ENCODE measurements around the gene ING2. TPM values are rescaled to one million over a fixed set of nuclear protein-coding genes. Genes with fewer than 3 reads are reported as not detected.
A peak's percentile ranks its signal among the peaks of the same experiment; 100 is the strongest.
"Not testable (repeated sequence)": the region's sequence is repeated elsewhere in the genome, so short reads cannot be mapped to it uniquely, and the experiment has no call there.

The ING2 gene
- total RNA-seq (2014; rRNA removed; shearing (Covaris generic); ENCODE audit: low replicate concordance): 19.7 and 22.8 TPM in 2 replicates

GRCh38 chr4:183504930-183505610, at the start of gene ING2:
Gene ING2, plus strand, starts transcription at chr4:183505058. Its CDS starts 138 bp downstream, at chr4:183505196.
- no peak for DNase-seq (ENCODE audit: low read depth)
- in situ Hi-C loops (cut with HindIII; ENCODE audit: low pct_unique_long_range_greater_than_20kb, low sequenced_read_pairs): no loop called here

GRCh38 chr4:183455431-183456195, 49.2 kb upstream of the ING2 start:
- in situ Hi-C loops (cut with HindIII; ENCODE audit: low pct_unique_long_range_greater_than_20kb, low sequenced_read_pairs): no loop called here
- no peak for DNase-seq (ENCODE audit: low read depth)

- DNase-seq (ENCODE audit: low read depth): no peak
- in situ Hi-C loops (cut with HindIII; ENCODE audit: low pct_unique_long_range_greater_than_20kb, low sequenced_read_pairs): no loop called here
Observed at GRCh38 chr4:183458005-183458404, 46.9 kb upstream of the ING2 start.

GRCh38 chr4:183463903-183464619, 40.8 kb upstream of the ING2 start:
- DNase-seq (ENCODE audit: low read depth); in situ Hi-C loops (cut with HindIII; ENCODE audit: low pct_unique_long_range_greater_than_20kb, low sequenced_read_pairs): not testable (repeated sequence)

GRCh38 chr4:183465879-183466278, 39.0 kb upstream of the ING2 start:
- in situ Hi-C loops (cut with HindIII; ENCODE audit: low pct_unique_long_range_greater_than_20kb, low sequenced_read_pairs); DNase-seq (ENCODE audit: low read depth): not testable (repeated sequence)

- in situ Hi-C loops (cut with HindIII; ENCODE audit: low pct_unique_long_range_greater_than_20kb, low sequenced_read_pairs): no loop called here
- DNase-seq (ENCODE audit: low read depth): no peak
Observed at GRCh38 chr4:183467246-183467645, 37.6 kb upstream of the ING2 start.

- in situ Hi-C loops (cut with HindIII; ENCODE audit: low pct_unique_long_range_greater_than_20kb, low sequenced_read_pairs): no loop called here
- DNase-seq (ENCODE audit: low read depth): peak; percentile 40
Observed at GRCh38 chr4:183468210-183469095, 36.4 kb upstream of the ING2 start.

GRCh38 chr4:183469285-183469684, 35.6 kb upstream of the ING2 start:
- peak; percentile 47 for DNase-seq (ENCODE audit: low read depth)
- in situ Hi-C loops (cut with HindIII; ENCODE audit: low pct_unique_long_range_greater_than_20kb, low sequenced_read_pairs): no loop called here

GRCh38 chr4:183469936-183470335, 34.9 kb upstream of the ING2 start:
- in situ Hi-C loops (cut with HindIII; ENCODE audit: low pct_unique_long_range_greater_than_20kb, low sequenced_read_pairs): no loop called here
- DNase-seq (ENCODE audit: low read depth): peak; percentile 63

- in situ Hi-C loops (cut with HindIII; ENCODE audit: low pct_unique_long_range_greater_than_20kb, low sequenced_read_pairs): no loop called here
- no peak for DNase-seq (ENCODE audit: low read depth)
Observed at GRCh38 chr4:183470821-183471220, 34.0 kb upstream of the ING2 start.

GRCh38 chr4:183471946-183472708, 32.7 kb upstream of the ING2 start:
- in situ Hi-C loops (cut with HindIII; ENCODE audit: low pct_unique_long_range_greater_than_20kb, low sequenced_read_pairs): no loop called here
- DNase-seq (ENCODE audit: low read depth): peak; percentile 57

- in situ Hi-C loops (cut with HindIII; ENCODE audit: low pct_unique_long_range_greater_than_20kb, low sequenced_read_pairs): no loop called here
Observed at GRCh38 chr4:183478123-183478522, 26.7 kb upstream of the ING2 start.

GRCh38 chr4:183478926-183479325, 25.9 kb upstream of the ING2 start:
- DNase-seq (ENCODE audit: low read depth): no peak
- in situ Hi-C loops (cut with HindIII; ENCODE audit: low pct_unique_long_range_greater_than_20kb, low sequenced_read_pairs): no loop called here

More at GRCh38 chr4:183478123-183478522, 26.7 kb upstream of the ING2 start:
- no peak for DNase-seq (ENCODE audit: low read depth)

GRCh38 chr4:183482515-183483095, 22.3 kb upstream of the ING2 start:
- DNase-seq (ENCODE audit: low read depth); in situ Hi-C loops (cut with HindIII; ENCODE audit: low pct_unique_long_range_greater_than_20kb, low sequenced_read_pairs): not testable (repeated sequence)

- no peak for DNase-seq (ENCODE audit: low read depth)
- in situ Hi-C loops (cut with HindIII; ENCODE audit: low pct_unique_long_range_greater_than_20kb, low sequenced_read_pairs): no loop called here
Observed at GRCh38 chr4:183483997-183484396, 20.9 kb upstream of the ING2 start.

GRCh38 chr4:183485411-183486160, 19.3 kb upstream of the ING2 start:
- no peak for DNase-seq (ENCODE audit: low read depth)
- in situ Hi-C loops (cut with HindIII; ENCODE audit: low pct_unique_long_range_greater_than_20kb, low sequenced_read_pairs): no loop called here
